Measurements from ENCODE around the gene GBA2.

DNA sequence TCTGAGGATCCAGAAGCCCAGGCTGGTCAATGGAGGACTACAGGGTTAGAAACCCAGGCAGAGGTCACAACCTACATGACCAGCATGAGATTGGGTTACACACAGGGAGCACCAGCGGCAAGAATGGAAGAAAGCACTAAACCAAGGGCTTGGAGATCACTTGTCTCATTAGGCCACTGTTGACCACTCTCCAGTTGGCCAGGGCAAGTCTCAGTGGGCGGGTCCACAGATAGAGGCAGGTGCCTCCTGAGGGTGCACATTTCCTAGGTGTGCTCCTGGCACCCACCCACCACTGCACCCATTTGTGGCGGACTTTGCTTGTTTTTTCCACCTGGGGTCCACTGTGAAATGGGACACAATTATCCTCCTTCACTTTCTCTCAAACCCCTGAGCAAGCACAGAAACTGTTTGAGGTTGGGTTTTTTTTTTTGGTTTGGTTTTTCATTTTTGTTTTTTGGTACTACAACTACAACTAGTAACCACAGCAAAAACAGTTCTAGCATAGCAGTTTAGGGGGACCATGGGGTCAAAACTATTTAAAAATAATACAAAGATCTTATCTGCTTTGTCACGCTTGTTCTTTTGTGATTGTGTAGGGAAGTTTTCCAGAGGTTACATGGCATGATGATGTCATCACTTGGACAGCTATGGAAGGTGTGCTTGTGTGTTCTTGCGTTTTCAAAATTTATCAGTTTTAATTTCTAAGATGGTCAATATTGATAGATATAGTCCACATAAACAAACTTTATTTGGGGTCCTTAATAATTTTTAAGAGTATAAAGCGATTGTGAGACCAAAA lies 48.5 kb upstream of the GBA2 start:
- TF ChIP-seq FOSL1 (IDR thresholded peaks at IDR 0.05; ENCODE audit: low read depth) (no peak), RAD21 (IDR thresholded peaks at IDR 0.05; ENCODE audit: low read depth) (no peak), POLR2A (IDR thresholded peaks at IDR 0.05; ENCODE audit: borderline replicate concordance, extremely low read depth, insufficient read depth, insufficient read length) (no peak), EZH2phosphoT487 (IDR thresholded peaks at IDR 0.05; ENCODE audit: borderline replicate concordance) (no peak), POLR2AphosphoS5 (IDR thresholded peaks at IDR 0.05; ENCODE audit: low read depth, low read length) (no peak), YY1 (IDR thresholded peaks at IDR 0.05; ENCODE audit: extremely low read depth, insufficient replicate concordance, low read depth, low read length) (no peak), ZFX (IDR thresholded peaks at IDR 0.05) (no peak)
- TF ChIP-seq, protein P1, sequence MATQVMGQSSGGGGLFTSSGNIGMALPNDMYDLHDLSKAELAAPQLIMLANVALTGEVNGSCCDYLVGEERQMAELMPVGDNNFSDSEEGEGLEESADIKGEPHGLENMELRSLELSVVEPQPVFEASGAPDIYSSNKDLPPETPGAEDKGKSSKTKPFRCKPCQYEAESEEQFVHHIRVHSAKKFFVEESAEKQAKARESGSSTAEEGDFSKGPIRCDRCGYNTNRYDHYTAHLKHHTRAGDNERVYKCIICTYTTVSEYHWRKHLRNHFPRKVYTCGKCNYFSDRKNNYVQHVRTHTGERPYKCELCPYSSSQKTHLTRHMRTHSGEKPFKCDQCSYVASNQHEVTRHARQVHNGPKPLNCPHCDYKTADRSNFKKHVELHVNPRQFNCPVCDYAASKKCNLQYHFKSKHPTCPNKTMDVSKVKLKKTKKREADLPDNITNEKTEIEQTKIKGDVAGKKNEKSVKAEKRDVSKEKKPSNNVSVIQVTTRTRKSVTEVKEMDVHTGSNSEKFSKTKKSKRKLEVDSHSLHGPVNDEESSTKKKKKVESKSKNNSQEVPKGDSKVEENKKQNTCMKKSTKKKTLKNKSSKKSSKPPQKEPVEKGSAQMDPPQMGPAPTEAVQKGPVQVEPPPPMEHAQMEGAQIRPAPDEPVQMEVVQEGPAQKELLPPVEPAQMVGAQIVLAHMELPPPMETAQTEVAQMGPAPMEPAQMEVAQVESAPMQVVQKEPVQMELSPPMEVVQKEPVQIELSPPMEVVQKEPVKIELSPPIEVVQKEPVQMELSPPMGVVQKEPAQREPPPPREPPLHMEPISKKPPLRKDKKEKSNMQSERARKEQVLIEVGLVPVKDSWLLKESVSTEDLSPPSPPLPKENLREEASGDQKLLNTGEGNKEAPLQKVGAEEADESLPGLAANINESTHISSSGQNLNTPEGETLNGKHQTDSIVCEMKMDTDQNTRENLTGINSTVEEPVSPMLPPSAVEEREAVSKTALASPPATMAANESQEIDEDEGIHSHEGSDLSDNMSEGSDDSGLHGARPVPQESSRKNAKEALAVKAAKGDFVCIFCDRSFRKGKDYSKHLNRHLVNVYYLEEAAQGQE (IDR thresholded peaks at IDR 0.05; ENCODE audit: low read depth), result no peak
- TF ChIP-seq, protein P2, sequence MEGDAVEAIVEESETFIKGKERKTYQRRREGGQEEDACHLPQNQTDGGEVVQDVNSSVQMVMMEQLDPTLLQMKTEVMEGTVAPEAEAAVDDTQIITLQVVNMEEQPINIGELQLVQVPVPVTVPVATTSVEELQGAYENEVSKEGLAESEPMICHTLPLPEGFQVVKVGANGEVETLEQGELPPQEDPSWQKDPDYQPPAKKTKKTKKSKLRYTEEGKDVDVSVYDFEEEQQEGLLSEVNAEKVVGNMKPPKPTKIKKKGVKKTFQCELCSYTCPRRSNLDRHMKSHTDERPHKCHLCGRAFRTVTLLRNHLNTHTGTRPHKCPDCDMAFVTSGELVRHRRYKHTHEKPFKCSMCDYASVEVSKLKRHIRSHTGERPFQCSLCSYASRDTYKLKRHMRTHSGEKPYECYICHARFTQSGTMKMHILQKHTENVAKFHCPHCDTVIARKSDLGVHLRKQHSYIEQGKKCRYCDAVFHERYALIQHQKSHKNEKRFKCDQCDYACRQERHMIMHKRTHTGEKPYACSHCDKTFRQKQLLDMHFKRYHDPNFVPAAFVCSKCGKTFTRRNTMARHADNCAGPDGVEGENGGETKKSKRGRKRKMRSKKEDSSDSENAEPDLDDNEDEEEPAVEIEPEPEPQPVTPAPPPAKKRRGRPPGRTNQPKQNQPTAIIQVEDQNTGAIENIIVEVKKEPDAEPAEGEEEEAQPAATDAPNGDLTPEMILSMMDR (IDR thresholded peaks at IDR 0.05 in 2 of 3, conservative IDR thresholded peaks at IDR 0.05 in 1 of 3; ENCODE audit: borderline replicate concordance in 1 of 3, insufficient read depth in 1 of 3, low read depth in 2 of 3, low read length in 2 of 3), result no peak
- TF ChIP-seq, protein P3, sequence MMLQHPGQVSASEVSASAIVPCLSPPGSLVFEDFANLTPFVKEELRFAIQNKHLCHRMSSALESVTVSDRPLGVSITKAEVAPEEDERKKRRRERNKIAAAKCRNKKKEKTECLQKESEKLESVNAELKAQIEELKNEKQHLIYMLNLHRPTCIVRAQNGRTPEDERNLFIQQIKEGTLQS (IDR thresholded peaks at IDR 0.05), result no peak
- TF ChIP-seq, protein P4, sequence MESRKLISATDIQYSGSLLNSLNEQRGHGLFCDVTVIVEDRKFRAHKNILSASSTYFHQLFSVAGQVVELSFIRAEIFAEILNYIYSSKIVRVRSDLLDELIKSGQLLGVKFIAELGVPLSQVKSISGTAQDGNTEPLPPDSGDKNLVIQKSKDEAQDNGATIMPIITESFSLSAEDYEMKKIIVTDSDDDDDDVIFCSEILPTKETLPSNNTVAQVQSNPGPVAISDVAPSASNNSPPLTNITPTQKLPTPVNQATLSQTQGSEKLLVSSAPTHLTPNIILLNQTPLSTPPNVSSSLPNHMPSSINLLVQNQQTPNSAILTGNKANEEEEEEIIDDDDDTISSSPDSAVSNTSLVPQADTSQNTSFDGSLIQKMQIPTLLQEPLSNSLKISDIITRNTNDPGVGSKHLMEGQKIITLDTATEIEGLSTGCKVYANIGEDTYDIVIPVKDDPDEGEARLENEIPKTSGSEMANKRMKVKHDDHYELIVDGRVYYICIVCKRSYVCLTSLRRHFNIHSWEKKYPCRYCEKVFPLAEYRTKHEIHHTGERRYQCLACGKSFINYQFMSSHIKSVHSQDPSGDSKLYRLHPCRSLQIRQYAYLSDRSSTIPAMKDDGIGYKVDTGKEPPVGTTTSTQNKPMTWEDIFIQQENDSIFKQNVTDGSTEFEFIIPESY (IDR thresholded peaks at IDR 0.05; ENCODE audit: extremely low read depth, insufficient replicate concordance, low read length), result no peak
